ENCODE results near the gene IQUB.
"Not testable (repeated sequence)": the region's sequence is repeated elsewhere in the genome, so short reads cannot be mapped to it uniquely, and the experiment has no call there.

IQUB gene

DNA sequence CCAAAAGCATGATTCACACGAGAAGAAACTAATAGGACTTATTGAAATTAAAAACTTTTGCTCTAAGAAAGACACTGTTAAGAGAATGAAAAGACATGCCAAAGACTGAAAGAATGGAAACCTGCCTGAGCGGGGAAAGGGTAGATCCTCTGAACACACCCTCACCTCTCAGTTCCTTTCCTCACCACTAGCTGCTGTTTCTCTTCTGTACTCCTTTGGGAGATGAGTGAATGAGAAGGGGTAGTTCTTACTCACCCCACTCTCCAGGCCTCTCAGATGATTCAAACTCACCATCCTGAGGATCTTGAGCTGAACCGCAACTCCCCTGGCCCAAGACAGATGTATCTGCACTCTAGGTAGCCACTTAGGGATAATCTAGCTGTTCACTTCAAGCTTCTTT, 41.9 kb downstream of the IQUB start:
- no peak for DNase-seq (ENCODE audit: low read depth in 2 of 2)

DNA sequence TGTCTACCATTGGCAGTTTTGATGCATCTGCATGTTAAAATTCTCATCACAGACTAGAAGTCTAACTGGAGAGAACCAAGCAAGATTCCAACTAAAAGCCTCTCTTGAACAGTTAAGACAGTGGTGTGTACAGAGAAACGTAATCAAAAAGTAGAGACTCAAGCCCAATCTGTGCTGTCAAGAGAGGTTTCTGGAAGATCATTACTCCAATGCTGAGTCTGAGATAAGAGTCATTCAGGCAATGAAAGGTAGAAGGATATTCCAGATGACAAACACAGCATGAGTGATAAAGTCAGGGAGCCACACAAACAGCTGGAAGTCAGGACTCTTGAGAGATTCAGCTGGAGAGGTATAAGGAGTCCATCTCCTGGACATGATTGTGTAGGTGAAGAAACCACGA, 48.7 kb downstream of the IQUB start:
- no peak for DNase-seq (ENCODE audit: low read depth in 2 of 2)

DNA sequence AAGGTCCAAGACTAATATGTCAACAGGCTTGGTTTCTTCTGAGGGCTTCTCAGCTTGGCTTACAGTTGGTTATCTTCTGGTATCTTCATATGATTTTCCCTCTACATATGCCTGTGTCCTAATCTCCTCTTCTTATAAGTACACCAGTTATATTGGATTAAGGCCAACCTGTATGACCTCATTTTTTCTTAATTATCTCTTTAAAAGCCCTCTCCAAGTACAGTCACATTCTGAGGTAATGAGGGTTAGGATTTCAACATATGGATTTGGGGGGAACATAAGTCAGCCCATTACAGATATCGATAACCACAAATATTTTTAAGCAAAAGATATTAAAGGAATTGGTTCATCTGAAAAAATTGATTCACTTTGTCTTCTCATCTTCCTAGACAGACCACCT, 49.2 kb downstream of the IQUB start:
- no peak for DNase-seq (ENCODE audit: low read depth in 2 of 2)

DNA sequence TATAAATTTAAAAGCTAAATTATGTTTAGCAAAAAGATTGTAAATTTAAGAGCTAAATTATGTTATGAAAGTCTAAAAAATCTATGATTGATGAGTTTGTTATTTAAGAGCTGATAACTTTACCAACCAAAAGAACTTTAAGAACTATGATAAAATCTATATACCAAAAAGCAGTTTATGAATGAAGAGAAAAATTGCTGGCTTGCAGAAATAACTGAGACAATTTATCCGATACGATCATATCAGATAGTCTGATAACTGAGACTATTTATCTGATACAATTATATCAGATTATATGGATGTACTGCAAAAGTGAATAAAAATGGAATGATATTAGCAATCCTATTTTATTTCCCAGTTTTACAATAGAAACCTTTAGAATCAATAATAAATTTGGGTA, 50.2 kb downstream of the IQUB start:
- DNase-seq (ENCODE audit: low read depth in 2 of 2) = no peak

DNA sequence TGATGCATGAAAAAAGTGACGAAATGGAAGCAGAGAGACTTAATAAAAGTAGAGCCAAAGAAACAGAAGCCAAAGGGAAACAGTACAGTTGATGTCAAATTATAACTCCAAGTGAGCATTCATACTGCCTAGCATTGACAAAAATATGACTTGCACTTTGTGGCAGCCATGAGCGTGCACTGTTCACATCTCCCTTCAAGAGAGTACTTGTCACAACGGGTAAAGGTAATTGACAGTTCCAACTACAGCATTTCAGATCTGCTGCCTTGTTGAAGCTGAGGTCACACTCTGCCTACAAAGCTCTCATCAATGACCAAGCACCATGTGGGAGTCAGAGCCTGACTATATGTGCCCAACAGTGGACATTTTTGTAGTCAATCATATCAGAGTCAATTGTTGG, 54.3 kb downstream of the IQUB start:
- DNase-seq (ENCODE audit: low read depth in 2 of 2) = no peak

DNA sequence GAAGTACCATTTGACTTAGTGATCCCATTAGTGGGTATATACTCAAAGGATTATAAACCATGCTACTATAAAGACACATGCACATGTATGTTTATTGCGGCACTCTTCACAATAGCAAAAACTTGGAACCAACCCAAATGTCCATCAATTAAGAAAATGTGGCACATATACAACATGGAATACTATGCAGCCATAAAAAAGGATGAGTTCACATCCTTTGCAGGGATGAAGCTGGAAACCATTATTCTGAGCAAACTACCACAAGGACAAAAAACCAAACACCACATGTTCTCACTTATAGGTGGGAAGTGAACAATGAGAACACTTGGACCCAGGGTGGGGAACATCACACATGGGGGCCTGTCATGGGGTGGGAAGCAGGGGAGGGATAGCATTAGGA, 56.3 kb downstream of the IQUB start:
- DNase-seq (ENCODE audit: low read depth in 2 of 2) = not testable (repeated sequence)

DNA sequence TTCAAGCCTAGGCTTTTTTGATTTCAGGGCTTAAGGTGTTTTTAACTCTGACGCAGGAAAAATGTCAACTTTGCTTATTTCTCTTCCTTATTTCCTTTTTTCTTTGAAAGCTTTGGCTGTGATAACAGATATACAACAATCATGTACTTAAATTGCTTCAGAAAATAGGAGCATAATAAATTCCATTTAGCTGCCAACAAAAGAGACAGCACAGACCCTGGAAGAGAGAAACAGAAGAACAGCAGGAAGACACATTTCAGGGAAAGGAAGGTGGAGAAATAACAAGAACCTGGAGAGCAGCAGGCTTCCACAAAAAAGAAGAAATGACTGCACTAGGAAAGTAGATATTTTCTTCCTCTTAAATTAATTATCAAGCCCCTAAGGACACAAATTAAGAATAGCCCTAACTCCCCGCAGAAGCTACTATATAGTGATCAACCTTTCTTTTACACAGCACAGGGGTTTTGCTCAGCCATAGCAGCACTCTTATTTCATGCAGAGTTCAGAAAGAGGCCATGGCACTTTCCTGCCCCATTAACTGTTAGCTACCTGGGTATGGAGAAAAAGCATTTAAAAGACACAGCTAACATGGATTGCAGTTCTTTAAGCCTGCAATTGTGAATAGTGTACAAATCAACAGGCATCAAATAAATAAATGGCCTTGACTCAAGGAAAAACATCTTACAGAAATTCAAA, 61.5 kb downstream of the IQUB start:
- no peak for DNase-seq (ENCODE audit: low read depth in 2 of 2)

DNA sequence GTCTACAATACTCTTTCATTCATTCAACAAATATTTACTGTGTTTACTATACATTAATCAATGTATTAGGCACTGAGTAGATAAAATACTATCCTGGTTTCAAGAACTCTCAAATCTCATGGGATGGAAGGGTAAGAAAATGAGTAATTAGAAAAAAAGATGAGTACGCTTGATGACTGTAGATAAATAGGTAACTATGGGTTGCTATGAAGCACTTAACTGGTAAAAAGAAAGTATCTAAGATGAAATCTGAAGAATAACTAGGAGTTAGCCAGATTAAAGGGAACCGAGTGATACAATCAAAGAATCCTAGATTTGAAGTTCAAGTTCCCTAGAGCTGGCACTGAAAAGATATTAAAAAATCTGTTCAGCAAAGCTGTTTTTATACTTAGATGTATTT, 62.1 kb downstream of the IQUB start:
- DNase-seq (ENCODE audit: low read depth in 2 of 2) = no peak

DNA sequence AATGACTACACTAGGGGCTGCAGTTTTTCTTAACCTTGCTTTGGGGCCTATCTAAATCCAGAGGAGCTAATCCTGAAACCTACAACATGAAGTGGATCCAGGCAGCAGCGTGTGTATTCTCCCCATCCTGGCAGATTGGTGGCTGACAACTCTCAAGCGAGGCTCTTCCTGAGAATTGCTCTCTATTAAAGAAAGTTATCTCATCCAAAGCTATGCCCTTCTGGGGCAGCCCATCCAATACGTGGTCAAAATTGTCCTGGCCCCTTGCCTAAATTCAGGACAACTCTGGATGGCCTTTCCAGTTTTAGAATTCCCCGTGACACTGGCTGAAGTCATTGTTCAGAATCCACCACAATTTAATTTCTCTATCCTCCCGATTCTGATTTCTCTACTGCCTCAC, 66.1 kb downstream of the IQUB start:
- DNase-seq (ENCODE audit: low read depth in 2 of 2) = no peak

DNA sequence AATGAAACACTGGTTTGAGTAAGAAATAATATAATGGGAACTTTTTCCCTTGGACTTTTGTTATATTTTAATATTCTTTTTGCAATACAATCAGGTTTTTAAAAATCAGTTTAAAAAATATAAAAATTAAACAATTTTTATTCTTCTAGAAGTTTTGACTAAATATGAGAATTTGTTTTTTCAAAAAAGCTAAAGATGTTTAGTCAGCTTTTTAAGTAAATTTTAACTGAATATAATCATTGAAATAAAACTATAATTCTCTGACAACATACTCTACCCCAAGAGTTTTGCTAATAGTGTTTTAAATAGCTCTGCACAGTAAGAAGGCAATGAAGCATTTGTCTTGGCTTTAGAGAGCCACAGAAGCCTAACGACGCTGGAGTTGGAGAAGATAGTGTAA, 70.5 kb downstream of the IQUB start:
- DNase-seq (ENCODE audit: low read depth in 2 of 2) = no peak

DNA sequence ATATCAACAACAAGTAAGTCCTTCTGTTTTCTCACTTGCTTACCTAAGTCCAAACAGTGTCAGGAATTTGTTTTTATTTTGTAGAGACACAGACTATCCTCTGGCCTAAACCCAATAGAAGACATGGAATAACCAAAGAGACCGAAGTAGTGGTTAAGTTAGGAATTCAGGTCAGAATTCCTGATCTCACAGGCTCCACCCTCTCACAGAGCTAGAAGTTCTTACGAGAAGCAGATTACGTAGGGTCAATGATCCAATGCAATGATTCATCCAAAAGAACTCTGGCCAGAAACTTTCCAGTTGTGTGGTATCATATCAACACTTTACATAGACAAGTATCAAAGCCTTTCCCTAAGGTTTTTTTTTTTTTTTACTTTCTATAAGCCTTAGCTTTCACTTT, 73.8 kb downstream of the IQUB start:
- no peak for DNase-seq (ENCODE audit: low read depth in 2 of 2)

DNA sequence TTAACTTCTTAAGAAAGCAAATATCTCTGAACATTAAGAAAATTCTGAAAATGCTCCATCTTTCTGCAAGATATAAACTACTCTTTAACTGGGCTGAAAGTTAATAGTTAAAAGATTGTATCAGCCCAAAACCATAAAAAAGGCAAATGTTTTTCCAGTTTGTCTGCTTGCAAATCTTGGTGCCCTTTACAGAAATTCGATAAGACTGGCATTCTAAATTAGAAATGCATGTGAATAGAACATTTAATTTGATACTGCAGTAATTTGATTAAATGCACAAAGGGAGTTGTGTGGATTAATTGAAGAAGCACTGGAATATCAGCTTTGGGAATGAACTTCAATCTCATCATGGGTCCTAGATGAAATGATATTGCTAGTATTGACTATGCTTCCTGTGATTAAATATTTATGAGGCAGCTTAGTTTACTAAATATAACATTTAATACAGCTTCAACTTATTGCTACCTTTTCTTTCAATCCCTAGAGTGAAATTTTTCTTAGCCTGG, 78.4 kb downstream of the IQUB start:
- DNase-seq (ENCODE audit: low read depth in 2 of 2) = no peak

DNA sequence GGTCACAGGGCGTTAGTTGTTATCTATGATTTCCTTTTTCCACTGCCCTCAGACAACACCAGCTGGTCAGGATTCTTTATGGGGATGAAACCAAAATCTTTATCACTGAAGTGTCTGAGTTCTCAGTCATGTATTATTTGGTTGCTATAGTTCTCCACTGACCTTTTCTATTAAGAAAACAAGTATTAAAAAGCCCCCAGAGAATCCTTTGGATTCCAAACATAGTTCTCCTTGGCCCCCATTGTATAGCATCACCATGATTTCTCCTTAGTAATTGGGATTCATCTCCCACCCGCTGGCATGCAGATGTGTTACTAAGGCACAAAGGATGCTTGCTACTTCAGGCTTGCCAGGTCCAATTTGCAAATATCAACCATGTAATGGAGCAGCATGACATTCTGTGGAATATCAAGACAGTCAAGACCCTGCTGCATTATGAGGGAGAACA, 94.3 kb downstream of the IQUB start:
- DNase-seq (ENCODE audit: low read depth in 2 of 2) = no peak

DNA sequence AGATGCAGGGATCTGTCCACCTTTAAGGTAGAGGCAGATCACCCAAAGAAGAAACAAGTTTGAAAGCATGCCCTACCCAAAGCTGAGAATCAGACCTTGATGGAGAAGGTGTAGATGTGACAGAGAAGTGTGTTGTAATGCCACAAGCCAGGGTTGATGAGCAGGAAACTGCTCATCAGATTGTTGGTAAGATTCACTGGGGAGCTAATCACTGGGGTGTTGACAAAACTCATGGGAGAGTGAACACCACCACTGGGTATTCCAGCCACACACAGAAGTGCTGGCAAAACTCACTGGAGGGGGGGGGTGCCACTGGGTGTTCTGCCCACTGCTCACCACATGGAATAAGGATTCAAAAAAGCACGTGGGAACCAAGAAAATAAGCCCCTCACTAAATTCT, 95.2 kb downstream of the IQUB start:
- no peak for DNase-seq (ENCODE audit: low read depth in 2 of 2)

DNA sequence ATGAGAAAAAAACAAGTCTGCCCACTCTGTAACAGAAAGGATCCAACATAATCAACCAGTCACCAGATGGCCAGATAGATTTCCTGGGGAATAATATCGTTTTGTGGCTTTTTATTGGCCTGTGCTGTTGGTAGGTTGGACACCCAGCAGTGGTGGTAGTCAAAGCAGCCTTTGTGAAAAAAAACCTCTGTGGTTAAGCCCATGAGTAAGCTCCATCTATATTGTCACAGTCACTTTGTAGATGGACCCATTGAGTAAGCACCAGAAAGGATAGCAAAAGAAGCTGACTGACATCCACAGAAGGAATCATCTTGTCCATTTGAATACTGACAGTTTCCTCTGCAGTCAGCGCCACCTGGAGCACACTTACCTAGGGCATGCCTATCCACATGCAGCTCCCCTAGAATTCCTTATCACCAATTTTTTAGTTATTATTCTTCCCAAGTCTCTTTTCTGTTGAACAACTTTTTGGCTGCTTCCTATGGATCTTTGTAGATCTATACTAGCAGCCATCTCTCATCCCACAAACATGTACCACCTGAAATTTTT, 96.9 kb downstream of the IQUB start:
- DNase-seq (ENCODE audit: low read depth in 2 of 2) = no peak

DNA sequence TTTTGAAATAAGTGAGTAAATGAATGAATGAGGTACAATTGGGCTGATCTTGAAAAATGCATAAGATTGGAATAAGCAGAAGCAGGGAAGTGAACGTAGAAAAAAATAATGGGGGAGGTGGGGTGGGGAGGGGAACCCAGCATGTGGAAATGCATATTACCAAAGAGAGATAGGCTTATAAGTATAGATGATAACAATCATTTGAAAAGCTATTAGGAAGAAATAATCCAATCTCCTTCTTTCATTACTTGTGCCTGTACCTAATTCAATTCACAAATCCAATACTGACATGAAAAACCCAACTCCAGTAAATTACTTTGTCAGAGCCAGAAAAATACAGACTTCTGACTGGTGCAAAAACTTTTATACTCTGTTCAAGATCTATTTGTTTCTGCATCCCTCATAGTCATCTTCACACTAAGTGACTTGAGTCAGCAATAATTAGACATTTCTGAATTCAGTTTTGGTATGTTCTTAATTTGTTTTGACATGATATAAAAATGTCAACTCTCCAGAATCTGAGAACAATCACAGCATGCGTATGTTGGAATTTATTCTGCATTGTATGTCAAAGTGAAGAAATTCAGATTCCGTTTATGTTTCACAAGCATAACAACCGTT, 99.2 kb downstream of the IQUB start:
- no peak for DNase-seq (ENCODE audit: low read depth in 2 of 2)

DNA sequence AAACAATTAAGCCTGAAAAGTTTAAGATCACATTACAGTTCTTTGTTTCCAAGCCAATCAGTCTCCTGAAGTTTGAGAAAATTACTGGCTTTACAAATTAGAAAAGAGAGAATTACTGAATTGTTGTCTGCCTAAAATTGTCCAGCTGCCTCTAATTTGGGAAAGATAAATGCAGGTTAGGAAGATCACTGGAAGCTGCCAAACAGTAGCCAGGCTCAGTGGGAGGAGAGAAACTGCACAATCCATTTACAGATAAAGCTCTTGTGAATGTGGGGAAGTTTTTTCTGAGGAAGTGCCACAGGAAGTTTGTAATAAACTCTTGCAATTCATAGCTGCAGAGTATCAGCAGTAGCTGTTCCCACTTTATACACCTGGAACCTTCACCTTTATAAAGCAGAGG, 100.7 kb downstream of the IQUB start:
- no peak for DNase-seq (ENCODE audit: low read depth in 2 of 2)

DNA sequence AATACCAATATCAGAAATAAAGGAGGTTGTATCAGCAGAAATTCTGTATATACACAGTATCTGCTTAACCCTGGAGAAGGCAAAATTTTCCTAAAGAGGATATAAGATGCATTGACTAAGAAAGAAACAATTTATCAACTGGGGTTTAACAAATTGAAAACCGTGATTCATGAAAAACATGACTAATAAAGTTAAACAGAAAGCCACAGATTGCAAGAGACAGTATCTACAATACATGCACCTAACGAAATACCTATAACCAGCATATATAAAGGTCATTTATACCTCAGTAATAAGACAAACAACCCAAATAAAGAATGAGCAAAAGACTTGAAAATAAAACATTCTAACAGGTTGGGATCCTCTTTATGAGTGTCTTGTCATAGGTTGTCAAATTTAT, 101.8 kb downstream of the IQUB start:
- DNase-seq (ENCODE audit: low read depth in 2 of 2) = no peak

DNA sequence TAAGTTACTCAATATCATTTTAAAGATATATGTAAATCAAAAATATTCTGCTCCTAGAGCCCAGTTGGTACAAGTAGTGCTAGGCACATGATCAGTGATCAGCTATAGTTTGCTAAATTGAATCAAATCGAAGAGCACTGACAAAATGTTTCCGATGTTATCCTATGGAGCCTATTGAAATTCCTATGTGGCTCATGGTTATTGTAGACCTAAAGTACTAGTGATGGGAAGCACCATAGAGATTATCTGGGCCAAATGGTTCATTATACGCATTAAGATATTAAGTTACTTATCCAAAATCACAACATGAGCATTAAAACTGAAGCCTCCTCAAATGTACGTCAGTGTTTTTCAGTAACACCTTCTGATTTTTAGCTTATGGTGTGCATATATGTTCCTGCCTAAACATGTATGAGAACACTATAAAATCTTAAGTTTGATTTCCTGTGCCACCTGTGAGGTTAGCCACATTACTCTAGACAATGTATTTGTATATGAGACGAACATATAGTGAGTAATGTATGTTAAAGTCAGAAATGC, 103.2 kb downstream of the IQUB start:
- no peak for DNase-seq (ENCODE audit: low read depth in 2 of 2)

DNA sequence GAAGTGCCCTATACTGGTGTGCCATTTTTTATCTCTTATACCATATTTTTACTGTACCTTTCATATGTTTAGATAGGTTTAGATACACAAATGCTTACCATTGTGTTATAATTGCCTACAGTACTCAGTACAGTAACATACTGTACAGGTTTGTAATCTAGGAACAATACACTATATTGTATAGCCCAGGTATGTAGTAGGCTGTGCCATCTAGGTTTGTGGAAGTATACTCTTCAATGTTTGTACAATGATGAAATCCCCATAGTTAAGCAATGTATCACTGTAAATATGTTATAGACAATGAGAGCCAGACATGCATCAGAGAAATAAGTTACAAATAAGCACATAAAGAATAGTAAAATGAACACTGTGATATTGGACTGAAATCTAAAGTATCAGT, 109.1 kb downstream of the IQUB start:
- no peak for DNase-seq (ENCODE audit: low read depth in 2 of 2)

DNA sequence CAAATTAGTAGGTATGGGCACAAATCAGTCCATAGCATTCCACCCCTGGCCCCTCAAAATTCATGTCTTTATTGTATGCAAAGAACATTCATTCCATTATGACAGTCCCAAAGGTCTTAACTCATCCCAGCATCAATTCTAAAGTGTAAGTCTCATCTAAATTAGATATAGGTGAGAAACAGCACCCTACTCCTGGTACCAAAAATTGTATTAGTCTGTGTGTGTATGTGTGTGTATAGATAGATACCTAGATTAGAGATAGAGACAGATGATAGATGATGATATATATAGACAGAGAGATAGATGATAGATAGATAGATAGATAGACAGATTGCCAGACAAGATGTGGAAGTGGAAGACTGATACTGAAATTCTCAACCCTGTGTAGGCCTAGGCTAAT, 109.9 kb downstream of the IQUB start:
- DNase-seq (ENCODE audit: low read depth in 2 of 2) = no peak

DNA sequence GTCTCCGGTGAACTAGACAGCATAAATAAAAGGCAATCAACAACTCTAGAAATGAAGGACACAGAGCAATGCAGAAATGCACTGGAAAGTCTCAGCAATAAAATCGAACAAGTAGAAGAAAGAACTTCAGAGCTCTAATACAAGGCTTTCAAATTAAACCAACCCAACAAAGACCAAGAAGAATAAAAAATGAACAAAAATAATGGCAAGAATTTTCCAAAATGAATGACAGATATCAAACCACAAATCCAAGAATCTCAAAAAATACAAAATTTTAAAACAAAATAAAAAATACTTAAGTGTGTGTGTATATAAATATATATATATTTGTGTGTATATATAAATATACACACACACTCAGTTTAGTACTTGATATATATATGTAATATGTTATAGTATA, 110.8 kb downstream of the IQUB start:
- DNase-seq (ENCODE audit: low read depth in 2 of 2) = no peak

DNA sequence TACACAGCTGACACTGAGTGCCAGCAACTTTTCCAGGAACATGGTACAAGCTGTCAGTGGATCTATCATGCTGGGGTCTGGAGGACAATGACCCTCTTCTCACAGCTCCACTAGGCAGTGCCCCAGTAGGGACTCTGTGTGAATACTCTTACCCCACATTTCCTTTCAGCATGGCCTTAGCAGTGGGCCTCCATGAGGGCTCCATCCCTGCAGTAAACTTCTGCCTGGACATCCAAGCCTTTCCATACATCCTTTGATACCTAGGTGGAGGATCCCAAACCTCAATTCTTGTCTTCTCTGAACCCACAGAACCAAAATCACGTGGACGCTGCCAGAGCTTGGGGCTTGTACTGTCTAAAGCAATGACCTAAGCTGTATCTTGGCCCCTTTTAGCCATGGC, 116.8 kb downstream of the IQUB start:
- DNase-seq (ENCODE audit: low read depth in 2 of 2) = no peak

All from stimulated activated CD8-positive, alpha-beta memory T cell treated with anti-CD3 and anti-CD28 coated beads, Interleukin-7, amount 100 ng/mL, for 4 hours (primary cell).